CD4-positive, alpha-beta T cell treated with Interleukin-1 beta for 1 hour (primary cell): Measurements from ENCODE around the gene OR52E4.

Experiments
- DNase-seq, 2 donors: peaks; one replicate each; pipeline ENCODE4 v3.0.0-alpha.2; 2020 to 2022

OR52E4 gene

GRCh38 chr11:5880329-5880728 lies at the start of gene OR52E4:
OR52E4 (plus strand) TSS chr11:5880629; CDS start chr11:5884293, 3,664 bp downstream.
- DNase-seq: no peak

GRCh38 chr11:5831196-5831829 lies 49.1 kb upstream of the OR52E4 start:
- no peak for DNase-seq

GRCh38 chr11:5833446-5833845 lies 47.0 kb upstream of the OR52E4 start:
- DNase-seq: no peak

- DNase-seq: no peak
Measured at GRCh38 chr11:5837695-5838094, 42.7 kb upstream of the OR52E4 start.

GRCh38 chr11:5841797-5842196 lies 38.6 kb upstream of the OR52E4 start, which contains the start of gene OR52E6:
OR52E6 (minus strand) TSS chr11:5841897; CDS start chr11:5841897, 0 bp downstream.
- no peak for DNase-seq

- no peak for DNase-seq
Measured at GRCh38 chr11:5846701-5847100, 33.7 kb upstream of the OR52E4 start.

- no peak for DNase-seq
Measured at GRCh38 chr11:5847711-5848110, 32.7 kb upstream of the OR52E4 start.

GRCh38 chr11:5851002-5851401 lies 29.4 kb upstream of the OR52E4 start:
- no peak for DNase-seq

- no peak for DNase-seq
Measured at GRCh38 chr11:5857590-5857989, 22.8 kb upstream of the OR52E4 start, which contains the start of gene OR52E8. OR52E8 (minus strand) TSS chr11:5857690; CDS start chr11:5857690, 0 bp downstream.

GRCh38 chr11:5865826-5866225 lies 14.6 kb upstream of the OR52E4 start:
- DNase-seq: no peak

- no peak for DNase-seq
Measured at GRCh38 chr11:5878564-5878963, 1.9 kb upstream of the OR52E4 start.

GRCh38 chr11:5881756-5882155 lies 1.3 kb downstream of the OR52E4 start:
- no peak for DNase-seq

- no peak for DNase-seq
Measured at GRCh38 chr11:5887172-5887571, 6.7 kb downstream of the OR52E4 start.

- no peak for DNase-seq
Measured at GRCh38 chr11:5887661-5888060, 7.2 kb downstream of the OR52E4 start.

GRCh38 chr11:5891216-5891800 lies 10.9 kb downstream of the OR52E4 start:
- DNase-seq: no peak

GRCh38 chr11:5892908-5893307 lies 12.5 kb downstream of the OR52E4 start, which contains the start of gene OR52E5:
OR52E5 (plus strand) TSS chr11:5893208; CDS start chr11:5900777, 7,569 bp downstream.
- DNase-seq: no peak

GRCh38 chr11:5899534-5899933 lies 19.1 kb downstream of the OR52E4 start:
- DNase-seq: no peak

GRCh38 chr11:5910540-5910939 lies 30.1 kb downstream of the OR52E4 start:
- no peak for DNase-seq

GRCh38 chr11:5922749-5923426 lies 42.5 kb downstream of the OR52E4 start:
- DNase-seq: no peak

- DNase-seq: no peak
Measured at GRCh38 chr11:5923427-5923776, 43.0 kb downstream of the OR52E4 start.

- DNase-seq: no peak
Measured at GRCh38 chr11:5923794-5924193, 43.4 kb downstream of the OR52E4 start.

GRCh38 chr11:5928271-5928670 lies 47.8 kb downstream of the OR52E4 start:
- DNase-seq: no peak

GRCh38 chr11:5928811-5929210 lies 48.4 kb downstream of the OR52E4 start:
- no peak for DNase-seq
